Measurements from ENCODE around the gene TBR1. TPM values are rescaled to one million over a fixed set of nuclear protein-coding genes. Genes with fewer than 3 reads are reported as not detected.

The TBR1 gene
- total RNA-seq (not detected), polyA plus RNA-seq (not detected)
- long read RNA-seq, donor 1 = 0 reads
- long read RNA-seq, donor 2 = 0 reads
- long read RNA-seq, donor 3 = 0 reads
- long read RNA-seq, donor 4 = 0 reads
- long read RNA-seq, donor 5 = 0 reads
- long read RNA-seq, donor 6 = 0 reads
- long read RNA-seq, donor 7 = 0 reads
- long read RNA-seq, donor 8 = 0 reads
- long read RNA-seq, donor 9 = 0 reads
- long read RNA-seq, donor 10 = 0 reads

- Histone ChIP-seq H3K4me3 (peak within 1 kb of the TSS; percentile 42 to 61 (median 47)), H3K27me3 (peaks cover 45 to 75% (median 66%) of the 10 kb centered on the region in 3 donors), H3K36me3 (peaks cover 0 to 4% (median 2%) of the 10 kb centered on the region in 4 donors), H3K4me1 (peaks cover 35 to 55% (median 48%) of the 10 kb centered on the region in 4 donors), H3K9me3 (no peaks in the 10 kb centered on the region), H3K27ac (no peak within 1 kb of the TSS)
- DNase-seq = peak in 1 of 2 donors; percentile 24
- WGBS, 5 donors = 5 to 11% (median 8%) methylated on average over 16 of the region's 16 CpGs
- TF ChIP-seq EP300 (IDR thresholded peaks at IDR 0.05) (no peak), CTCF (IDR thresholded peaks at IDR 0.05) (no peak), POLR2AphosphoS5 (IDR thresholded peaks at IDR 0.05) (no peak), POLR2A (IDR thresholded peaks at IDR 0.05) (no peak)
- intact Hi-C loops (cut with DNase I; ENCODE audit: low total_unique reads) = no loop called here
Observed at GRCh38 chr2:161415987-161416707, at the start of gene TBR1. TBR1 (plus strand) TSS chr2:161416297; CDS start chr2:161416411, 114 bp downstream.

- peaks cover 0 to 30% (median 19%) of the 10 kb centered on the region in 4 donors for H3K36me3 ChIP-seq
- 76 to 90% (median 87%) methylated on average over 3 of the region's 3 CpGs for WGBS, 5 donors
- intact Hi-C loops (cut with DNase I; ENCODE audit: low total_unique reads) = no loop called here
- no peak overlapping the region for H3K27ac ChIP-seq
- no peaks in the 10 kb centered on the region for H3K27me3 ChIP-seq
- peaks cover 0 to 5% (median 2%) of the 10 kb centered on the region in 4 donors for H3K9me3 ChIP-seq
- TF ChIP-seq POLR2A (IDR thresholded peaks at IDR 0.05) (no peak), EP300 (IDR thresholded peaks at IDR 0.05) (no peak), CTCF (IDR thresholded peaks at IDR 0.05) (no peak), POLR2AphosphoS5 (IDR thresholded peaks at IDR 0.05) (no peak)
- DNase-seq = no peak
- no peaks in the 10 kb centered on the region for H3K4me1 ChIP-seq
- no peak overlapping the region for H3K4me3 ChIP-seq
Observed at GRCh38 chr2:161367675-161368074, 48.4 kb upstream of the TBR1 start.

- H3K36me3 ChIP-seq = peaks cover 0 to 30% (median 19%) of the 10 kb centered on the region in 4 donors
- H3K9me3 ChIP-seq = no peaks in the 10 kb centered on the region
- no peaks in the 10 kb centered on the region for H3K4me1 ChIP-seq
- 77 to 87% (median 82%) methylated on average over 2 of the region's 2 CpGs for WGBS, 5 donors
- intact Hi-C loops (cut with DNase I; ENCODE audit: low total_unique reads) = no loop called here
- H3K27ac ChIP-seq = no peak overlapping the region
- no peak for DNase-seq
- H3K4me3 ChIP-seq = no peak overlapping the region
- TF ChIP-seq CTCF (IDR thresholded peaks at IDR 0.05) = no peak
- no peak for TF ChIP-seq POLR2A (IDR thresholded peaks at IDR 0.05)
- TF ChIP-seq POLR2AphosphoS5 (IDR thresholded peaks at IDR 0.05) = no peak
- no peak for TF ChIP-seq EP300 (IDR thresholded peaks at IDR 0.05)
- H3K27me3 ChIP-seq = no peaks in the 10 kb centered on the region
Observed at GRCh38 chr2:161369311-161369710, 46.8 kb upstream of the TBR1 start.

- no peak overlapping the region for H3K4me3 ChIP-seq
- H3K36me3 ChIP-seq = peaks cover 0 to 30% (median 22%) of the 10 kb centered on the region in 4 donors
- no peak for TF ChIP-seq CTCF (IDR thresholded peaks at IDR 0.05)
- no peak for TF ChIP-seq EP300 (IDR thresholded peaks at IDR 0.05)
- TF ChIP-seq POLR2A (IDR thresholded peaks at IDR 0.05) = no peak
- no peak for TF ChIP-seq POLR2AphosphoS5 (IDR thresholded peaks at IDR 0.05)
- H3K27me3 ChIP-seq = no peaks in the 10 kb centered on the region
- H3K4me1 ChIP-seq = no peaks in the 10 kb centered on the region
- WGBS, 5 donors = 61 to 82% (median 72%) methylated on average over 3 of the region's 3 CpGs
- H3K9me3 ChIP-seq = no peaks in the 10 kb centered on the region
- no peak overlapping the region for H3K27ac ChIP-seq
- intact Hi-C loops (cut with DNase I; ENCODE audit: low total_unique reads) = no loop called here
- peak in 1 of 2 donors; percentile 4 for DNase-seq
Observed at GRCh38 chr2:161370981-161371380, 45.1 kb upstream of the TBR1 start.
